A549 (cell line): ENCODE results near the gene CTNND1.

Source experiments
- CHD2 ChIP-seq: fragments of 150-350 bp; IDR thresholded peaks from 2 replicates; pipeline ENCODE4 v1.6.1; 2014; ENCODE audit warnings: low read length; ENCODE audit not compliant: partially characterized antibody
- ESRRA ChIP-seq: fragments of 150-350 bp; IDR thresholded peaks from 2 replicates; pipeline ENCODE4 v1.6.1; 2014; ENCODE audit warnings: mild to moderate bottlenecking, low read length, borderline replicate concordance
- TF ChIP-seq, protein P1 (sequence below): fragments of >200 bp; sonication (Bioruptor Twin); formaldehyde crosslinking; IDR thresholded peaks from 3 replicates; pipeline ENCODE4 v1.5.1; 2016

DNA sequence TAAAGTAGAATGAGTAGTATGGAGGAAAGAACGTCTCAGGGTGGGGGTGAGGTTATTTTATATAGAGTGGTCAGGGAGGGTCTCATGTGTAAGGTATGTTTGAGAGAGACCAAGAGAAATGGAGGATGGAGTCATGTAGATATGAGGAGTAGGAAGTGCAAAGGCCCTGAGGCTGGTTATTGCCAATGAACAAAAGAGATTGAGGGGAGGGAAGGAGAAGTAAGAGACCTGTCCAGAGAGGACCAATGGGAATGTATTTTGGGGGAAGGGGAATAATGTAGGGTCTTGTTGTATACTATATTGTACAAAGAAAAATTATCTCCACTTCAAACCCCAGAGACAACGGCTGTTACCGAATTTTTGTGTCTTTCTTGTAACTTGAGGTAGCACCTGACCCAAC is 9.8 kb downstream of the CTNND1 start:
- no peak for TF ChIP-seq ESRRA
- TF ChIP-seq CHD2, result no peak
- TF ChIP-seq, protein P1, sequence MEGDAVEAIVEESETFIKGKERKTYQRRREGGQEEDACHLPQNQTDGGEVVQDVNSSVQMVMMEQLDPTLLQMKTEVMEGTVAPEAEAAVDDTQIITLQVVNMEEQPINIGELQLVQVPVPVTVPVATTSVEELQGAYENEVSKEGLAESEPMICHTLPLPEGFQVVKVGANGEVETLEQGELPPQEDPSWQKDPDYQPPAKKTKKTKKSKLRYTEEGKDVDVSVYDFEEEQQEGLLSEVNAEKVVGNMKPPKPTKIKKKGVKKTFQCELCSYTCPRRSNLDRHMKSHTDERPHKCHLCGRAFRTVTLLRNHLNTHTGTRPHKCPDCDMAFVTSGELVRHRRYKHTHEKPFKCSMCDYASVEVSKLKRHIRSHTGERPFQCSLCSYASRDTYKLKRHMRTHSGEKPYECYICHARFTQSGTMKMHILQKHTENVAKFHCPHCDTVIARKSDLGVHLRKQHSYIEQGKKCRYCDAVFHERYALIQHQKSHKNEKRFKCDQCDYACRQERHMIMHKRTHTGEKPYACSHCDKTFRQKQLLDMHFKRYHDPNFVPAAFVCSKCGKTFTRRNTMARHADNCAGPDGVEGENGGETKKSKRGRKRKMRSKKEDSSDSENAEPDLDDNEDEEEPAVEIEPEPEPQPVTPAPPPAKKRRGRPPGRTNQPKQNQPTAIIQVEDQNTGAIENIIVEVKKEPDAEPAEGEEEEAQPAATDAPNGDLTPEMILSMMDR, result no peak
